Left renal cortex interstitium (tissue), 4 donors: ENCODE measurements around the gene CMTM4. TPM values are rescaled to one million over a fixed set of nuclear protein-coding genes. Genes with fewer than 3 reads are reported as not detected.
A peak's percentile ranks its signal among the peaks of the same experiment; 100 is the strongest.

Experiments
- DNase-seq, 4 donors: peaks; one replicate each; pipeline ENCODE4 v3.0.0-alpha.2; 2013; ENCODE audit warnings: low read depth in 4 of 4, low spot score in 2 of 4, missing footprints in 1 of 4
- polyA plus RNA-seq, 4 donors: library from polyadenylated mRNA; unstranded; fragments of 120-200 nt; gene quantifications; one replicate each; pipeline ENCODE4 v1.2.1, GENCODE V29; 2013; ENCODE audit not compliant: insufficient read length in 4 of 4

CMTM4 gene
- polyA plus RNA-seq: 10 to 100 TPM; 63.0 to 69.7 (median 66.8) TPM

- peak in 3 of 4 donors; percentile 72 to 80 (median 75) for DNase-seq
These were observed at the start of gene CMTM4 for GRCh38 chr16:66696669-66697630. CMTM4 (minus strand) TSS chr16:66696743; CDS start chr16:66696525, 218 bp downstream.

- no peak for DNase-seq
These were observed 49.5 kb upstream of the CMTM4 start for GRCh38 chr16:66746048-66746447.

GRCh38 chr16:66741950-66742808, 45.6 kb upstream of the CMTM4 start:
- DNase-seq: peak in 1 of 4 donors; percentile 13

- DNase-seq: peak in 1 of 4 donors; percentile 40
These were observed 44.8 kb upstream of the CMTM4 start for GRCh38 chr16:66741169-66741900.

GRCh38 chr16:66740533-66740932, 44.0 kb upstream of the CMTM4 start:
- DNase-seq: no peak

- peak in 1 of 4 donors; percentile 8 for DNase-seq
These were observed 43.5 kb upstream of the CMTM4 start for GRCh38 chr16:66740010-66740409.

- DNase-seq: no peak
These were observed 39.3 kb upstream of the CMTM4 start for GRCh38 chr16:66735891-66736290.

- DNase-seq: no peak
These were observed 34.6 kb upstream of the CMTM4 start for GRCh38 chr16:66731101-66731500.

GRCh38 chr16:66728804-66729203, 32.3 kb upstream of the CMTM4 start:
- DNase-seq: no peak

GRCh38 chr16:66728117-66728787, 31.7 kb upstream of the CMTM4 start:
- DNase-seq: no peak

- DNase-seq: no peak
These were observed 24.2 kb upstream of the CMTM4 start for GRCh38 chr16:66720766-66721165.

GRCh38 chr16:66719246-66719645, 22.7 kb upstream of the CMTM4 start:
- DNase-seq: no peak

- no peak for DNase-seq
These were observed 21.2 kb upstream of the CMTM4 start for GRCh38 chr16:66717776-66718175.

- DNase-seq: no peak
These were observed 20.7 kb upstream of the CMTM4 start for GRCh38 chr16:66717112-66717675.

GRCh38 chr16:66714654-66715307, 18.2 kb upstream of the CMTM4 start:
- no peak for DNase-seq

- DNase-seq: no peak
These were observed 17.5 kb upstream of the CMTM4 start for GRCh38 chr16:66714062-66714461.

GRCh38 chr16:66713076-66713475, 16.5 kb upstream of the CMTM4 start:
- no peak for DNase-seq

GRCh38 chr16:66712512-66712911, 16.0 kb upstream of the CMTM4 start:
- DNase-seq: no peak

GRCh38 chr16:66711581-66711980, 15.0 kb upstream of the CMTM4 start:
- no peak for DNase-seq
